AG20443 (cell line): ENCODE measurements around the gene USP32.

ENCODE experiments used
- DNase-seq: peaks from one replicate; pipeline ENCODE4 v3.0.0; 2012; ENCODE audit warnings: low spot score, mixed read lengths

Gene USP32

DNA sequence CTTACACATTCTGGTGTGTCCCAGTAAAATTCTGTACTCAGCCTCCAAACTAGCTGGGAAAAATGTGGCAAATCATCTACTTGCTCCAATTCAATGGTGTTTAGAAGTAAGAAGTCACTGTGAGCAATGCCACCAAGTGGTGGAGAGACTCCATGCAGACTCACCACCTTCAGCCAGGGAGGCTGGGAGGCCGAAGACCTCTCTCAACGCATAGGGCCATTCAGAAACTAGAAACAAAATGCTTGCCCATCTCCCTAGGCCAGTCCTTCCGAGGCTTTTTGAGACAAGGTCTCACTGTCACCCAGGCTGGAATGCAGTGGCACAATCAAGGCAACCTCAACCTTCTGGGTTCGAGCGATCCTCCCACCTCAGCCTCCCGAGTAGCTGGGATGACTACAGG lies 217.2 kb downstream of the USP32 start:
- DNase-seq = peak; percentile 38

DNA sequence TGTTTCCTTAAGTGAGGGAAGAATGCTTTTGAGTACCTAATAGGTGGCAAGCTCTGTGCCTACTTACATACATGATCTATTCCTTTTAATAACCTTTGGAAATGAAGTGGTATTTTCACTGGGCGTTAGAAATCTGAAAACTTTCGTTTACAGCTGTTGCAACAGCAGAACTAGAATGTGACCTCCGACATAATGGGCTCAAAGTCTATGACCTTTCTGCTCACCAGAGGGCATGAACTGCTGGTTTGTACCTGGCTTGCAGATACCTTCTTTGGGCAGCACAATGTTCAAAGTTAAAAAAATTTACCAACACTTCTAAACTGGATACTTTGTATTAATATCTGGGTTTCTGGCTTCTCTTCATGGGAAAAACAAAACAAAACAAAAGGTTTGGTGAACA lies 217.9 kb downstream of the USP32 start:
- DNase-seq = no peak

DNA sequence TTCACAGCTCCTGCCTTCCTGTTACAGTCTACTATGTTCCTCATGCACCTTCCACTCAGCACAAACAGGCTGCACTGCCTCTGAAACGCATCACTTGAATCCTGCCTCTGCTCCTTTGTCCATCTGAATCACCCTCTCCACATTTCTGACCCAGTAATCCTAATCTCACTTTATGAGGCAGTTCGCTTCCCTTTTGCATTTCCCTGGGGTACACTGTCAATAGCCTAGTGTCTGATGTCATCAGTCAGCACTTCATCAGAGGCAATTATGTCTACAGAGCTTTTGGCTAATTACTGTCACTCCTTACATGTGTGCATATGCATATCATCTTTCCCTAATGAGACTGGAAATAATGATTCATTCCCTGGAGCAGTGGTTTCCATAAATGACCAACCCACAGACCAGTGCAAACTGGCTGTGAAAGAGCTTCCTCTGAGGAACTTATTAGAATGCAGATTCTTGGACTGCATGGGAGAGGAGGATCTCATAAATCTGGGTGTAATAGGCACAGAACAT lies 218.6 kb downstream of the USP32 start:
- peak; percentile 41 for DNase-seq

DNA sequence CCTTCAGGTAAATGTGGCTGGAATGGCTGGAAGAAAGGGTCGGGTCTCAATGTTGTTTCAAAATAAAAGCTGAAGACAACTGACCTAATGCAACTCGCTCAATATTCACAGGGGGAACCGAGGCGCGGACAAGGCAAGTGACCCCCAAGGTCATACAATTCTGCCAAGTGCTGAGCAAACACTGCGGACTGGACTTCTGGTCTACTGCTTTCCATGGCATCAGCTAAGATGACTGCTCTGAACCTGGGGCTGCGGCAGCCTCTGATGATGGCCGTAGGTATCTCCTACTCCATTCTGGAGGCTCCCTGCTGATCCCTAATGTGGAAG lies 220.2 kb downstream of the USP32 start:
- DNase-seq = no peak

DNA sequence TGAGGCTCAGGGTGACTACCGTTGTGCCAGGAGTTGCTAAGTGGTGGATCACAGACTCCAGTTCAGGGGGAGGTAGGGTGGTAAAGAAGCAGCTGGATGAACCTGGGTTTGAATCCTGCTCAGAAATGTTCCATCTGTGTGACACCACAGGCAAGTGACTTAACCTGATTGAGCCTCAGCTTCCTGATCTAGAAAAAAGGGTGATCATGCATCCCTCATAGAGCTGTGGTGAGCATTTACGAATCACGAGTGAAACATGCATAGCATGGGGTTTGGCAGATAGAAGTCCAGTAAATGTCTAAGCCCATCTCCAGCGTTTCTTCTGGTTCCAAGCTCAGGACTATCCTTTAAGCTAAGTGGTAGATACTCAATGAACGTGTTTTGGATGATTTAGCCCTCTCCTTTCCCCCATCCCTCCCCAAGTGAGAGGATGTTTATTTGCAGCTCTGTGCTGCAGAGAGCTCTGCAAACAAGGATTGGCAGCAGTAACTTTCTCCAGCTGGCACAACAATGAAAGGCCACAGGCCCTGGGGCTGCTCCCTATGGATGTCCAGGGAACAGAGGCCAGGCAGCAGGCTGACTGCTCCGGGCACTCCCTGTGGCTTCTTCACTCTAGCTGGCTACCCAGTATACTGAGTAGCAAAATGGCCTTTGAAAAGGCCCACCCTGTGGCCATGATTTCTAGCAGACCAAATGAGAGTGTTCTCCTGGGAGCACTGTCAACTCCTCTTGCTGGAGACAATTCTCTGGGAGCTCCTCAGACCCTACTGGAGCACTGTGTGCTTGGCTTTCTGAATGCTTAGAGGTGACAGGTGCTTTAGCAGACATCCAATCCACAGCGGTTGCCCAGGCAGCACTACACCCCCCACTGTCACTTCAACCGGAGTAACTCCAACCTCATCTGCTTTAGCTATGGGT lies 220.8 kb downstream of the USP32 start:
- DNase-seq = peak; percentile 22

DNA sequence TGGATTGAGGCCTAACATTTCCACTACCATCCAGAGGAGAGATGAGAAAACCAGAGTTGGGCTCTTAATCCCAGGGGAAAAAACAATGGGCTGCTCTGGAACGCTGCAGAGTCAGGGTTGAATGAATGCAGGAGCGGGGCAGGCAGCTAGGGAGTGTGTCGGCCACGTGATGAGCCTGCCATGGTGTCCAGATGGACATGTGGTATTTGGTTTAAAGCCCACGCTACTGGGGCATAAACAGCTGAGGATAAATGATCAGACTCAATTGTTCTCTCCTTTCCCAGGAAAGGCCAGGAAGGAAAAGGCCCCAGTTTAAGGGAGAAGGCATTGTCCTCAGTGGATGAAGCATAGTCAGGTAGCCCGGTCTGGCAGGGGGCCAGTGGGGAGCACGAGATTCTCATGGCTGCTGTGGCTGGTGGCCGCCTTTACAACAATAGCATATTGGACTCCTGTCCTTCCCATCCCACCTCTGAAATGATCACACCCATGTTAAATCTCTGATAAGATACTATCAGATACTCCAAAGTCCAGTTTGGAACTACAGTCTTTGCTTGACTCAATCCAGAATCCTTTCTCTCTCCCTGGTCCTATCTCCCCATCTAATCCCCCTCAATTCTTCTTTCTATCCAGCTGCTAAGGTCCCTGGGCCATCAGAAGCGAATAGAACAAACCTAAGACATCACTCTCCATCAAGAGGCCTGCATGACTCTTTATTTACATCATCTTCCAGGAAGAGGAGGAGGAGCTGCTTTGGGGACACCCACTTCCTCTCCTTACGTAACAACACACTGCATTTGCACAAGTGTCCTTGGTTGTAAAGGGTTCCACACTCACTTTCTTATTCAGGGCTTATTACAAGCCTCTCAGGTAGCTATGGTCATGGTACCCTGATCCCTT lies 221.8 kb downstream of the USP32 start:
- DNase-seq = peak; percentile 43

DNA sequence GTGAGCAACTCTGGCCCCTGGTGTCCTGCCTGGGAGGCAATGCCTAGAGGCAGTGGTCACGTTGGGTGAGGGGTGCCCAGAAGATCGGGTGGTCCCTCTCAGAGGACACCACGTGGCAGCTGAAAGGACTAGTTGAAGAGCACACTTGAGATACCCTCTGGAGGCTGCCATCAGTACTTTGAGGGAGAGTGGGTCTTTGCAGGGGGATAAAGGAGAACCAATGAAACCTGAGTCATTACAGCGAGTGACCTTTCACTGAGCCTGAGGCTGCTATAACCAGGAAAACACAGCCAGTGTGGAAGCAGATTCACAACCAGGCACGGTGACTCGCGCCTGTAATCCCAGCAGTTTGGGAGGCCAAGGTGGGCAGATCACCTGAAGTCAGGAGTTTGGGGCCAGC lies 223.3 kb downstream of the USP32 start:
- no peak for DNase-seq

DNA sequence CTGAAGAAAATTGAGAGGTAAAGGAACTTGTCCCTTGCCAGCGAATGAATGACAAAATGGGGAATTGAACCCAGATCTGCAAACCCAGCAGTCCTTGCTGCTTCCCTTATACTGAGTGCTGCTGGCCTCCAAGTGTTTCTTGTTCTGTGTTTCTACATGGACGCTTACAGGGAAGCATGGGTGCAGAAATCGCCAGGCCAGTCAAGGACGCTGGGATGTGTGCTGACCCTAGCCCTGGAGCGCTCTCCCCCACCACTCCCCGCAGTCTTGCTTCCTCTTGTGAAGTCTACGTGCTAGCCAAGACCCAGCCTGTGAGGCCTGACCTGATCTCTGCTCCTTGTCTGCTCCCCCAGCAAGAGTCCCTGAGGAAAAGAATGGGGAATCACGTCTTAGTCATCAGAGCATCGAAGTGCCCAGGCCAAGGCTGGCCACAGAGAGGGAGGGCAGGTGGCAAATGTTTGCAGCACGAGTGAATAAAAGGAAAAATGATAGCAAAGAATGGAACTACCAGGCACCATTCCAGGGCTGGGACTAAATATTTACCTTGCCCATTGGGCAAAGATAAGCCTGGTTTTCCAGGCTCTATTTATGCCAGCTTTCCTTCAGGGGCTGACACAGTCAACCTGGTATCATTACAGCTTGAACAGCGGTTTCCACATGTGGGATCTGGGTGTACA lies 224.7 kb downstream of the USP32 start:
- no peak for DNase-seq

DNA sequence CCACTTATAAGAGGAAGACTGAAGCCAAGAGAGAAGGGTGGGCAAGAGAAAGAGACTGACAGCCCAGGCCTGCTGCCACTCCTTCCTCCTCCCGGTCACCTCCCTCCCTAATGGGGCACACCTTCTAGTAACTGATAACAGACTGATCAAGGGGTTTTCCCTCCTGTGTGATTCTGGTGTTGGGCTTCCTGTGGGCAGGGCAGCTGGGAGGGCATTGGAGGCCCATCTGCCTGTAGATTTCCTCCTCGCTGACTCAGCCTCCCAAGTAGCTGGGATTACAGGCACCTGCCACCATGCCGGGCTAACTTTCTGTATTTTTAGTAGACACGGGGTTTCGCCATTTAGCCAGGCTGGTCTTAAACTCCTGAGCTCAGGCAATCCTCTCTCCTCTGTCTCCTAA lies 226.0 kb downstream of the USP32 start:
- no peak for DNase-seq

DNA sequence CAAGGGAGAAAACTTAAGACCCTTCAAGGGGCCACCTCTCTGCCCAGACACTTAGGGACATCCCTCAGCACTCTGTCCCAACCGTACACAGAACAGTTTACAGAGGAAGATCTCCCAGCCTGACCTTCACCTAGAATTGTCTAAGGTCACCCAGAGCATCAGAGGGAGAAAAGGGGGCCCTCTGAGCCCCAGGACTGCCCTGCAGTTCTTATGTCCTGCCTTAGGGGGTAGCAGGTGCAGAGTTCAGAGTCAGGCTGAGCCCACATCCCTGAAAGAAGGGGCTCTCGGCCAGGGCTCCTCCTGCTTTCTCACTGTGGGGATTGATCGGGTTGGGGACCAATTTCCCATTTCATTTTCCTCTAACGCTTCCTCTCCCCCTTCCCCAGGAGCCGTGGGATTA lies 226.7 kb downstream of the USP32 start:
- no peak for DNase-seq

DNA sequence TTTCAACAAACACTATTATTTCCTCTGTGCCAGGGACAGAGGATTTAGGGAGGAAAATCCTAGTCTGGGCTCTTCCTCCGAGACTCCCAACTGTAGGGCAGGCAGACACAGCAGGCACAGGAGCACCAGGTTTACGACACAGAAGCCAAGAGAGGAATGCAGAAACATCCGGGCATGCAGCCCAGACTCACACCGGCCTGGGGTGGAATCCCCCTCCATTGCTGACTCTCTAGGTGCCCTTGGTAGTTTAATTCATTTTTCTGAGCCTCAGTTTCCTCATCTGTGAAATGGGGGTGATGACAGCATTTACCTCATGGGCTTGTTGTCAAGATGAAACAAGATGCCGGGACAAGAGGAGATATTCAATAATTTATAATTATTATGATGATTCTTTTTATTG lies 227.2 kb downstream of the USP32 start:
- no peak for DNase-seq

DNA sequence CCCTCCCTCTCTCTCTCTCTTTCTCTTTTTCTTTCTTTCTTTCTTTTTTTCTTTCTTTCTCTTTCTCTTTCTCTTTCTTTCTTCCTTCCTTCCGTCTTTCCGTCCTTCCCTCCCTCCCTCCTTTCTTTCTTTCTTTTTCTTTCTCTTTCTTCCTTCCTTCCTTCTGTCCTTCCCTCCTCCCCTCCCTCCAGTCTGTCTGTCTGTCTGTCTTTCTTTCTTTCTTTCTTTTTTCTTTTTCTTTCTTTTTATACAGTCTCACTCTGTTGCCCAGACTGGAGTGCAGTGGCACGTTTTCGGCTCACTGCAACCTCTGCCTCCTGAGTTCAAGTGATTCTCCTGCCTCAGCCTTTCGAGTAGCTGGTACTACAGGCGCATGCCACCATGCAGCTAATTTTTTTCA lies 227.8 kb downstream of the USP32 start:
- no peak for DNase-seq

DNA sequence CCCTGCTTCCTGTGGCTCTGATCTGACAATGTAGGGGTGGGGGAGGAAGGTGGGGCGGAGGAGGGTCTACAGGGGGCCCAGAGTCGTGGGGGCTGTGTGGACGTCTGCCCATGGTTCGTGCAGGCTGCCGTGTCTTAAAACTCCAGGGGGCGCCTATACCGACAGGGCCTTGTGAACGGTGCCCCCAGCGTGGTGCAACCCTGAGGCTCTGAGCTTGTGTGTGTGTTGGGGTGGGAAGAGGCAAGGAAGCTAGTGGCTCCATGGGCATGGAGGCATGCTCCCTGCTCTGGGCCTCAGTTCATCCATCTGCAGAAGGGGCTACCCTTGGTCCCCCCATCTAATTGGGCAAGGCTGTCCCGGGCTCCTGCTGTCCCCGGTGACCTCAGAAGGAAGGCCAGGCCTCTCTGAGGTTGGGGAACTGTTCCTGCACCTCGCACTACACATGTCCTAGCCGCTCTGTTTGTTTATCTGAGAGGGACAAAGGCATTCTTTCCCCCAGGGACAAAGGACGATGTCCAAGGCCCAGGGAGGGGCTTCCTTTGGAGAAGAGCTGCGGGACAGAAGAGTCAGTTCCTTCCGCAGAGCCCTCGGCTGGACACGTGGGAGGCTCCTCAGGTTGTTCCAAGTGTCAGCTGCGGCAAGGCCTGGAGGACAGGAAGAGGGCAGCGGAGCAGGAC lies 228.7 kb downstream of the USP32 start:
- peak; percentile 13 for DNase-seq

DNA sequence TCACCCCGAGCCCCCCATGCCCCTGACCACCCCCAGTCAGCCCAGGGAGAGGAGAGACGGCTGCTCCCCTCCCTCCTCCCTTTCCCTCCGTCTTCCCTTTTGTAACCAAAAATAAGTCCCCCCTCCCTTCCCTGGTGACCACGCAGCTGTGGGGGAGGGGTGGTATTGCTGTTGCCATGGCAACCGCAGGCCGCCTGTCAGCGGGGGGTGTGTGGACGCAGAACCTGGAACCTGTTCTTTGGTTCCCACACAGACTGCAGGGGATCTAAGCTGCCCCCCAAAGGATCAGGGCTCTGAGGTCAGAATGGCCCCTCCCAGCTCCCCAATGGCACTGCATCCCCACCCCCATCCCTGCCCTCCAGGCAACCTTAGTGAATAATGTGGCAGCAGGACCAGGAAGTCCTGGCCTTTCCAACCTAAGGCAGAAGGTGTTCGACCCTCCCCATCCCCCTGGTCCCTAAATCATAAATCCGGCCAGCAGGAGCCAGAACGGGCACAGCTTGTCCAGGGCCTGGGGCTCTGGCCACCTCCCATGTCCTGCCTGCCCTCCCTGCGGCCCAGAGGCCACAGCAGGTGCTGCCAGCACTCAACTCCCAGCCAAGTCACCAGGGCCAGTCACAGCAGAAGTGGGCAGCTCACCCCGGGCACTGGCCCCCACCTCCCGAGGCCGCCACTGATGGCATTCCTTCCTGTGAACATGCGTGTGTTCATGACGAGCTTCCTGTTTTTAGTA lies 230.2 kb downstream of the USP32 start:
- DNase-seq = peak; percentile 20

DNA sequence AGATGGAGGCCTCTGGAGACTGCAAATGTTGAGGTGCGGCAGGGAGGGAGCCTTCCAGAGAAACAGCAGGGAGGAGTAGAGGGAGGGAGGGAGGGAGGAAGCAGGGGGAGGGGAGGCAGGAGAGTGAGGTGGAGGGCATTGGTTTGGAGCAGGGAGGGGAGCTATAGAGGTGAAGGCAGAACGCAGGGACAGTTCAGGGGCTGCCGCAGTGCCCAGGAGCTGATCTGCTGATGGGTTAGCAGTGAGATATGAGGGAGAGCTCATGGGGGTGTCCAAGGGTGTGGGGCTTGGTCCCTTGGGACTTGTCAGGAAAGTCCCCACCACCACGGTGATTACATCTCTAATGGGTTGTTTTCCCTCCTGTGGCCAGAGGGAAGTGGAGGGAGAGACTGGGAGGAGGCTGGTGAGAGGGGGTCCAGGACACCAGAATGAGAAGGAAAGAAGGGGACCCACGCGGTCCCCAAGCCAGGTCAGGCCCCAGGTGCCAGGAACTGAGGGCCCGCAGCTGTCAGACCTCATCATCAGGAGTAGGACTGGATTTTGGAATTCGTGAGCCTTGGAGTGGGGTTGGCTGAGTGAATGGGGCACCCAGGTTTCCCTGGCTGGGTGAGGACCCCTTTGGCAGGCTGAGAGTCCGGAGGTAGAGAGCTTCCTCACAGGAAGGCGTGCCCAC lies 231.0 kb downstream of the USP32 start:
- no peak for DNase-seq

DNA sequence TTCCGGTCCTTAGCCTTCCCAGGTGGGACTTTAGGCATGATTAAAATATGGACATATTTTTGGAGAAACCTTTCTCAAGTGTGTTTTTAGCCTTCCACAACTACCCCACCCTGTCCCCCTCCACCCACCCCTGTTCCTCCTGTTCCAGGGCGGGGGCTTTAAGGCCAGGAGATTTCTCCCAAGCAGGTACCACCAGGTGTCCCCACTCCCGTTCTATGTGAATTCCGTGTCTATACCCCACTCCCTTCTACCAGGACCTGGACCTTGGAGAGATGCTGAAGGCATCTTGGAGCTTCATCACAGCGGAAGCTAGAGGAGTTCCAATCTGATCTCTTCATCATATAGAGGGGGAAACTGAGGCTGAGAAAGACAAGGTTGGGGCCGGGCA lies 232.5 kb downstream of the USP32 start:
- no peak for DNase-seq

DNA sequence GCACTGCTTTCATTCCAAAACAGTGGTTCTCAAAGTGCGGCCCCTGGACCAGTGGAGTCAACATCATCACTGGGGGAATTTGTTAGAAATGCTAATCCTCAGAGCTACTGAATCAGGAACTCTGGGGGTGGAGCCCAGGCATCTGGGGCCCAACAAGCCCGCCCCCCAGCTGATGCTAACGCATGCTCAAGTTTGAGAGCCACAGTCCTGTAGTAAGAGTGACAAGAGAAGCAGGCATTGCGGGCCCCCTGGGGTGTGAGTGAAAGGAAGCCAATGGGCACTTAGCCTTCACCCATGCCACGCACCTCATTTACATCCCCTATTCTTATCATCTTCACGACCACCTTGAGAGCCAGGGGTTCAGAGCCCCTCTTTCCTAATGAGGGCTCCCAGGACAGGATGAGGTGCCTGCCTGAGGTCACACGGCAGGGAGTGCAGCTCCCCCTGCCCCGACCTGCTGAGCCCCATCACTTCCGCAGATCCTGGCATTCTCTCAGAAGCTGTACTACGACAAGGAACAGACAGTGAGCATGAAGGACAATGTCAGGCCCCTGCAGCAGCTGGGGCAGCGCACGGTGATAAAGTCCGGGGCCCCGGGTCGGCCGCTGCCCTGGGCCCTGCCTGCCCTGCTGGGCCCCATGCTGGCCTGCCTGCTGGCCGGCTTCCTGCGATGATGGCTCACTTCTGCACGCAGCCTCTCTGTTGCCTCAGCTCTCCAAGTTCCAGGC lies 233.0 kb downstream of the USP32 start:
- peak; percentile 77 for DNase-seq

DNA sequence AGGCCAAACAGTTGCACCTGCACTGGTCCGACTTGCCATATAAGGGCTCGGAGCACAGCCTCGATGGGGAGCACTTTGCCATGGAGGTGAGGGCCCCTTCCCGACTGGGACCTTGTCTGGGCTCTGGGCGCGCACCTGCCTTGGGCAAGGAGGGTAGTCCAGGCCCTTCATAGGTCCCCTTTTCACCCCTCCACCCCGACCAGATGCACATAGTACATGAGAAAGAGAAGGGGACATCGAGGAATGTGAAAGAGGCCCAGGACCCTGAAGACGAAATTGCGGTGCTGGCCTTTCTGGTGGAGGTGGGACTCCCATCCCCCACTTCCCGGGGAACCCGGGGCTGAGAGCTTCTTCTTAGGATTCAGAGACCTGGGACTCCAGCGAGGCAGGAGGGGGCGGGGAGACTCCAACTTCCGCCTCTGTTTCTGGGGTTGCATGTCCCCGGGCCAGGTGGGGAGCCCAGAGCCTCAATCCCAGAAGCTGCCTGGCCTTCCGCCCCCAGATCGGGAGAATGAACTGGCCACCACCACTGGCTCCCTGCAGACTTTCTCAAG lies 234.4 kb downstream of the USP32 start:
- DNase-seq = no peak

DNA sequence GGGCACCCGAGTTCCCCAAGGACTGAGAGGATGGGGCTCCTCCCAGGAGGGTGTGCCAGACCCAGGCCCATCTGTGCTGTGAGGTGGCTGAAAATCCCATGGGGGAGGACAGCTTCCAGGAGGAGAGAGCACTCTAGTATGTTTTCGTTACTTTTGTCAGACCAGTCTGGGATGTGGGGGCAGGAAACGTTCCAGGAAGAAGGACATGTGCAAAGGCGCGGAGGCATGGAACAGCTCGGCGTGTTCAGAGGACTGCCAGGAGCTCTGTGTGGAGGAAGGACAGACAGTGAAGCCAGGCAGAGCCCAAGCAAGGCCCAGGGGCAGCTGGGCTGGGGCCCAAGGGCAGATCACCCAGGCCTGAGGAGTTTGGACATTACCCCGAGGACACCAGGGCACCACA lies 235.2 kb downstream of the USP32 start:
- no peak for DNase-seq

DNA sequence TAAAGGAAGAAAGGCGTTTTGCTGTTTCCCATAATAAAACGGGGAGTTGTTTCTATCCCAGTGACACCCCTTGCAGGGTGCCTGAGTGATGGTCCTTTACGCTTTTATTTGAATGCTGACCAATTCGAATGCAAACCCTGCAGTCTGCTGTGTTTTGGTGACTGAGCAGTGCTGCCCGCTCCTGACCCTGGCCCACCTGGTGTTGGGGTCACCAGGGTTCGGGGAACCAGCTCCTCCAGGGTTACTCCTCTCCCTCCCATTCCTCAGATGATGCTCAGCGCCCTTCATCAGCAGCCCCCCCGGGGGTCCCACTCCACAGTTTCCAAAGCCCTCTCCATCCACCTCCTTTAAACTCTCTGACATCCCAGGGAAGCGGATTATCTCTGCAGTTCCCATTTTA lies 236.1 kb downstream of the USP32 start:
- DNase-seq = no peak
